Activated gamma-delta T cell (primary cell): Measurements from ENCODE around the gene OR51B2.
"Not testable (repeated sequence)": the region's sequence is repeated elsewhere in the genome, so short reads cannot be mapped to it uniquely, and the experiment has no call there.

ENCODE experiments used
- DNase-seq: peaks from one replicate; lab custom pipeline; 2025; lab: John Stamatoyannopoulos, UW
- total RNA-seq, 2 donors: gene quantifications; one replicate each; lab custom pipeline; 2026; lab: John Stamatoyannopoulos, UW

OR51B2 gene
- 0 reads per million in 2 donors for total RNA-seq

GRCh38 chr11:5324197-5324596, at the start of gene OR51B2:
Gene OR51B2, minus strand, starts transcription at chr11:5324297. Its CDS starts 0 bp downstream, at chr11:5324297.
- DNase-seq = no peak

DNA sequence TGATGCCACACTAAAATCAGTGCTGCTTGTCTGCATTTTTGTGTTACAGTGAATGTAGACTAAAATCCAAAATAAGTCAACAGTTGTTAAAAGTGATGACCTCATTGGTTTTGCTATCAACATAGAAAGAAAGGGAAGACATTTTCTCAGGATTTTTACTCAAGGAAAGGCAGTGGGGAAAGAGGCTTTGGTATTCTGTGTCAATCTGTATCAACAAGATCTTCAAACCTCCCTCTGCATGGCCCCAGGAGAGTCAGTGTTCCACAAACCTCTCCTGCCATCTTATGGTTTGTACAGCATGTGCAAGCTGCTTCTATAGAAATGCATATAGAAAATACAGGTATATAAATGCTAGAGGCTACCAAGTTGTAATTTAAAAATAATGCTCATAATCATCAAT, 45.7 kb upstream of the OR51B2 start:
- no peak for DNase-seq

DNA sequence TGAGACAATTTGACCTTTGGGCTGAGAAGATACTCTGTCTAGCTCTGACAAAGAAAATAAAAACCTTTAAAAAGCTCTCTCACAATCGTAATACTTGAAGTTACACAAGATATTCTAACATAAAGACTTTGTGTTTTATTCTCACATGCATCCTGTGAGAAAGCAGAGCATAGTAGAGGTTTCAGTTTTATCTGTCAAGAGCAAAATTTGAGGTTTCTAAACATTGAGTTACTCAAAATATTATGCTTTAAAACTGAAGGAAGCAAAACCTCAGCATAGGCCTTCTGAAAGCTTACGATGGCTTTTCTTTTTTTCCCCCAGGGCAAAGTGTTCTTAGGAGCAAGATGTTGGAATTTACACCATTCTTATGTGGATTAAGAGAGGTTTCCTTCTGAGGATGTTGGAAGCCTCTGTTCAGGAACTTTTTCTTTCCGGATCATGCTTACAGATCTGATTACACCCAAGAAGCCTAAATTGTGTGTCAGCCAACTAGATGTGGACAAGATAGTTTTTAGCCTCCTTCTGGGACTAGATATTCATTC, 44.5 kb upstream of the OR51B2 start:
- no peak for DNase-seq

DNA sequence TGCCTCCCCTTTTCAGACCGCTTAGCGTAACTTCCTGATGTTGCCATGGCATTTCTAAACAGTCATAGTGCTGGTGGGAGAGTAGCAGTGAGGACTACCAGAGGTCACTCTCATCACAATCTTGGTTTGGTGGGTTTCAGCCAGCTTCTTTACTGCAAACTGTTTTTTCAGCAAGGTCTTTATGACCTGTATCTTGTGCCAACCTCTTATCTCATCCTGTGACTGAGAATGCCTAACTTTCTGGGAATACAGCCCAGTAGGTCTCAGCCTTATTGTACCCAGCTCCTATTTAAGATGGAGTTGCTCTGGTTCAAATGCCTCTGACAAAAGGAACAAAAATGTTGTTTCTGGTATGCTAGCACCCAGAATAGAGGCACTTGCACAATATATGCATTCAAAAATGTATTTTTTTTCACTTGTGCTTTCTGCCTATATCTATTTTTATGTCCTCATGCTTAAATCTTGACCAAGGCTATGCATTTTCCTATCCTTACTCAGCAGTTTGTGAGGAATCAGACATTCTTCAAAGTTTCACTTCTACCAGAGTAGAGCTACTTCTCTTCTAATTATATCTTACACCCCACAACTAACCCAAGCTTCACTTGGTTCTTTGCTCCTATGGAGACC, 43.5 kb upstream of the OR51B2 start:
- no peak for DNase-seq

DNA sequence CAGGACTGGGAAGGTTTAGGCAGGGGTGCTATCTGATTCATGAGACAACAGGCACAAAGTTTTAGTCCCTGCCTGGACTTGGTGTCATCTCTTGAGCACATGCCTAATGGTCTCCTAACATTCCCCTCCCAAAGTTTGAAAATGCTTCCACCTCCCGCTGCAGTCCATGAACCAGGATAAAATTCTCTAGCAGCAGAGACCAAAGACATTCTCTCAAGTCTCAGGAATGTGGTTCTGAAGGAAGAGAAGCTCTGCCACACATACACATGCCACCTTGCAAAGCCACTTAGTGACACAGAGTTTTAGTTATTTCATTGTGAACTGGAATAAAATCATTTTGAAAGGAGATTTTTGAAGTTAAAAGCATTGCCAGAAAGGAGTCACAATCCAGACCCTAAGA, 42.8 kb upstream of the OR51B2 start:
- no peak for DNase-seq

DNA sequence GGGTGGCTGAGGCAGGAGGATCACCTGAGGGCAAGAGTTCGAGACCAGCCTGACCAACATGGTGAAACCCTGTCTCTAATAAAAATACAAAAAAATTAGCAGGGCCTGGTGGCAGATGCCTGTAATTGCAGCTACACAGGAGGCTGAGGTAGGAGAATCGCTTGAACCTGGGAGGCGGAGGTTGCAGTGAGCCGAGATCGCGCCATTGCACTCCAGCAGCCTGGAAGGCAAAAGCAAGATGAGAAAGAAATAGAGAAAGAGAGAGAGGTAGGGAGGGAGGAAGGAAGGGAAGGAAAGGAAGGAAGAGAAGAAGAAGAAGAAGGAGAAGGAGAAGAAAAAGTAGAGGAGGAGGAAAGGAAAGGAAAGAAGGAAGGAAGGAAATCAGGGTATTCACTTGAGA, 42.3 kb upstream of the OR51B2 start:
- not testable (repeated sequence) for DNase-seq

DNA sequence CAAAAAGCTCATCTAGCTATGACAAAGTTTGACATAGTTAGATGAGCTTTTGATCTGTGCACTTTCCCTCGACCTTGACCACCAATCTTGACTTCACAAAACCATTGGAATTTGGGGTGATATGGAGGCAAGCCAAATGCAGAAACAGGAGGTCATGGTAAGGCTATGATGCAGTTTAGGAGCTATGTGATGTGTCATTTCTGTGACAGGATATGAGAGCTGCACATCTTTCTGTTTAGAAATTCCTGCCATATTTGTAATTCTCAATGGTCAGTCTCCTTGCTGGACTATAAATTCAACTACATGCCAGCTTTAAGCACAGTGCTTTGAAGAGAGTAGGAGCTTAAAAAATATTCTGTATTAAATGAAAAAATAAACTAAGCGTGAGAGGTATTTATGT, 40.1 kb upstream of the OR51B2 start:
- no peak for DNase-seq

DNA sequence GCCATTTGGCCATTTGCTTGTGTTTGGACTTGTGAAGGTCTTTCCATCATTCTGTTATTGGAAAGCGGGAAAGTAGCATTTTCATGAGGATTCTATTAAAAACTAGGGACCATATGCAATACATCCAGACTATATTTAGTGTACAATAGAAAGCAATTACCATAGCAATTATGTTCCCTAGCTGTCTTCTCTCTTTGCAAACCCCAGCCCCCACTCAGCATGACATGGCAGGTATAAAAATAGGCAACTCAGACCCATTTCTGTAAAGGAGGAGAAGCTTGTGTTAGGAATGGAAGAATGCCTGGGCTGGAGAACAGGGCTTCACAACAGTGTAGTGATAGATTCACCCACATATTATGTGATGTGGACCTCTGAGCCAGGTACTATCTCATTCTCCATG, 39.6 kb upstream of the OR51B2 start:
- DNase-seq = no peak

DNA sequence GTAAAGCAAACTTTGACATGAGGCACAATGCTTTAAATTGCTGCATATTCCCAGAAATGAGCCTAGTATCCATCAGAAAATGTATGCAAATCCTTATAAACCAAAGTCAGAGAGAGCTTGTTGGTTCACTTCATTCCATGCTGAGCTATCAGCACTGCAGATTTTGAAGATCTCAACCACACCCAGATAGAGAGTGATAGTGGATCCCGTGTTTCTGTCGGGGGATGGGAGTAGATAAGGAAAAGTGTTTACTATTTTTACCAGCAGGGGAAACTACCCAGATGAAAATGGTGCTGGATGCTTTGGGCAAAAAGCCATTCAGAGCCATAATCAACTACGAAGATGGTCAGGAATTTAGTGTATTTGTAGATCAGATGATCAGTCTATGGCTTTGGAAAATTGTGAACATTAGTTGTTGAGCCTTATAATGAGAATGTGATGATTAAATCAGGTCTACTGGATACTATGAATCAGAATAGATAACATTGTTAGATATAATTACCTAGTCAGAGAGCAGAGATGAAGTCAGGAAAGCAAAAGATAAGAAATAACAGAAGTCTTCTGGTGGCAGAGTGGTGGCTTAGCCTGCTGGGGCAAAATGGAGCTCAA, 38.0 kb upstream of the OR51B2 start:
- DNase-seq = no peak

- not testable (repeated sequence) for DNase-seq
These were observed 31.9 kb upstream of the OR51B2 start for GRCh38 chr11:5356031-5356430.

DNA sequence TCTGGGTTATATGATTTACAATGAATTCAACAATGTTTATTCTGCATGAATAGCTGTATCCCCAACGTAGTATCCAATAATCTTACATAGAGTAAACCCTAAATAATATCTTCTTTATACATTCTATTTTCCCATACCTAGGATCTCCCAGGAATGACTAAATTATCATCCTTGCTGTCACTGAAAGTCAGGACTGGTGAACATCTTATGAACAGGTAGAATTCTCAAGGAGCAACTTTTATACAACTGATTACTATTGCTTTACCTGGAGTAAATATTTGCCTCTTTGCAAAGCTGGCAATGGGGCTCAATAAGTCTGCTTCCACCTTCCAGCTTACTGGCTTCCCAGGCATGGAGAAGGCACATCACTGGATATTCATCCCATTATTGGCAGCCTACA, 27.1 kb upstream of the OR51B2 start, which contains the start of gene OR51B6:
Gene OR51B6, plus strand, starts transcription at position 301 of the 400 bp plus-strand sequence. Its CDS starts 0 bp downstream, at position 301.
- DNase-seq = no peak

GRCh38 chr11:5349550-5349949, 25.5 kb upstream of the OR51B2 start:
- no peak for DNase-seq

GRCh38 chr11:5348551-5349194, 24.6 kb upstream of the OR51B2 start:
- no peak for DNase-seq

DNA sequence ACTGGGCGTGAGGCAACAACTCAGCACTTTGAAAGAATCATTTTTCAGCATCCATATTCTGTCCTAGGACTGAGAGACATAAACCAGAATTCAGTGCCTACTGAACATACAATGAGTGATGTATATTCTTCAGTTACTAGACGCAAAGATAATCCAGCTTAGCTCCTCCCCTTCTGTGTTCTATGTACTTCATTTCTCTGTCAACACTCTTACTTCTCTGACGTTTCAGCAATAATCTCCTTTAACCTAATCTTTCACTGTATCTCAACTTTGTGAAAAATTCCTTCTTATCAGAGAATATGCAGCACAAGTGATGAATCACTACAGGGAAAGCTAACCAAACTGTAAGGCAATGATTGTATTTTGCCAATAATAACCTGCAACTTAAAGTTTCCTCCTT, 21.7 kb upstream of the OR51B2 start:
- DNase-seq = no peak

DNA sequence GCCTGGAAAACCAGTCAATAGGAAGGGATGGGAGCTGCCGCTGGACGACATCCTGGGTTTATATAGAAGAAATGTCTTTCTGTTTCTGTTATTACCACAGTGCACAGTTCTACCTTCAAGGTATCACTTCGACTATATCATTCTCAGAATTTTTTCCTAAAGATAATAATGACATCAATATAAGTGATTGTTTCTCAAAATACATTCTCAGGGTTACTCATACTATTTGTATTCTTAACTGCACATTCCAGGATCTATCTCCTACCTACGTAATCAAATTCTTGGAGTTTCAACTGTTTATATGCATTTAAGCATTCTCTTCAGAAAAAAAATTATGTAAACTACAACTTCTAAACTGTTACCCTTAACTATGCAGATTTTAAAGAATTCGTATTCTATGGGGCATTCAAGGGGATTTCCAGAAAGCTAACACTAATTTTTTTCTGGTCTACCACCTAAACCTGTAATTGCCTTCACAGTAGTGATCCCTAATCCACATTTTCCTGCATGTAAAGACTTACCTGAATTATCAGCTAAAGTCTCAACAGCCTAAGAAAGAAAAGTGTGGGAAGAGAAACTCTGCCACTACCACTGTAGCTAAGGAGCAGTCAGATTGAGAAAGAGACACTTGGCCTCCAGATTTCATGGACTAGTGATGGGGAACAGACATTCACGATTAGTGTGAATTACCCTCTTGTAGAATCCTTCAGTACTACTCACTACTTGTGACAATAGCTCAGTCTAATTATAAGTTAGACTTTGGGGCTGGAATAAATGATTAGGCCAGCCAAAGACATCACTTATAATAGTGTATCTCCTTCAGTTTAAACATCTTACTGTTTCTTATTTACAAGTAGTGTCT, 19.6 kb upstream of the OR51B2 start, which contains the start of gene OR51B5:
Gene OR51B5, minus strand, starts transcription at position 51 of the 862 bp plus-strand sequence. Its CDS starts 0 bp downstream, at position 51.
- DNase-seq = no peak

DNA sequence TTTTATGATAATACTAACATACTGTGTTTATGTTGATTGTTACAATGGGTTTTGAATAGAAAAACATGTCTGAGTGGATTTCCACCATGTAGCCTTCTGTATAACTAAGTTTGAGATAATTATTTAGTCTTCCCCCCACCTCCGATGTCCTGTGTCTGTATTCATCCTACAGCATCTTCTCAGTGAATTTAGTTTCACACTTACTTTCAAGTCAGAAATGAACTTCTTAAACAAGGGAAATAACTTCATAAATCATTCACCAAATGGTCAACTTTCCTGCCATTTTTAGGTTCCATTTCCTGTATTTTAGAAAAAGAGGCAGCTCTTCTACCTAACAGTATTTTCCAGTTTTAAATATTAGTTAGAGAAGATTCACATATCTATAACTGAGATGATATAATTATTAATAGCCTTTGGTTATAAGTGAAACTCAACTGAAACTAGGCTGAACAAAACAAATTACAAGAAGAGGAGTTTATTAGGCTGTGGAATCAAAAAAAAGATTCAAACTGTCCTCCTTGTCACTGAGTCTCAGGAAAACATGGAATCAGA, 15.8 kb upstream of the OR51B2 start:
- DNase-seq = no peak

DNA sequence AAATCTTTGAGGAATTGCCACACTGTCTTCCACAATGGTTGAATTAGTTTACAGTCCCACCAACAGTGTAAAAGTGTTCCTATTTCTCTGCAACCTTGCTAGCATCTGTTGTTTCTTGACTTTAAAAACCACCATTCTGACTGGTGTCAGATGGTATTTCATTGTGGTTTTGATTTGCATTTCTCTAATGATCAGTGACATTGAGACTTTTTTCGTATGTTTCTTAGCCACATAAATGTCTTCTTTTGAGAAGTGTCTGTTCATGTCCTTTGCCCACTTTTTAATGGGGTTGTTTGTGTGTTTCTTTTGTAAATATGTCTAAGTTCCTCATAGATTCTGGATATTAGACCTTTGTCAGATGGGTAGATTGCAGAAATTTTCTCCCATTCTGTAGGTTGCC, 13.2 kb upstream of the OR51B2 start:
- not testable (repeated sequence) for DNase-seq

- DNase-seq = no peak
These were observed 12.2 kb upstream of the OR51B2 start for GRCh38 chr11:5336331-5336730.

DNA sequence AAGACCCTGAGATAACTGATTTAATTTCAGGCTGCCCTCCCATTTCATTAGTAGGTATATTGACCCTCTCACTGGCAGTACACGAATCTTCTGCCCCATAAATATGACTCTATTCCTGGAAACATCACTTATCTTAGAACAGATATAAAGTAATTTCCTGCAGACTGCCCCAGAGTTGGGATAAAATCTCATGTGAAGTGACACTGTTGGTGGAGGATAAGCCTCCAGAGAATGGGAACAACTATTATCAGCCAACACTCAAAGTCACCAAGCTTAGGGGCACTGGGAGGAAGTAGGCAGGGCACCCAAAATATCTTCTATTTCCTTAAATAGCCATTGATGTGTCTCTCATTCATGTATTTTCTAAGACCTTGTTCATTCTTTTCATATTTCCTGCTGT, 11.1 kb upstream of the OR51B2 start:
- no peak for DNase-seq

DNA sequence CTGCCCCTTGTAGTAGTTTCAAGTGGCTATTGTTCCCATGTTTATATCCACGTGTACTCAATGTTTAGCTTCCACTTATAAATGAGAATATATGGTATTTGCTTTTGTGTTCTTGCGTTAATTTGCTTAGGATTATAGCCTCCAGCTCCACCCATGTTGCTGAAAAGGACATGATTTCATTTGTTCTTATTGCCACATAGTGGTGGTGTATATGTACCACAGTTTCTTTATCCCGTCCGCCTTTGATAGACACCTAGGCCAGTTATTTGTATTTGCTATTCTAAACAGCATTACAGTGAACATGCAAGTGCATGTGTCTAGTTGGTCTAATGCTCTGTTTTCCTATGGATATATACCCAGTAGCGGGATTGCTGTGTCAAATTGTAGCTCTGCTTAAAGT, 6.8 kb downstream of the OR51B2 start:
- no peak for DNase-seq

GRCh38 chr11:5313326-5314023, 10.6 kb downstream of the OR51B2 start:
- DNase-seq = not testable (repeated sequence)
